CD4-positive, alpha-beta T cell treated with Interleukin-6 at 100 ng/mL for 8 hours (primary cell): ENCODE measurements around the gene PNMA6A.
"Not testable (repeated sequence)": the region's sequence is repeated elsewhere in the genome, so short reads cannot be mapped to it uniquely, and the experiment has no call there.

Experiments used
- DNase-seq: peaks from one replicate; pipeline ENCODE4 v3.0.0-alpha.2; 2020; ENCODE audit warnings: mixed read lengths, low spot score

PNMA6A gene

DNA sequence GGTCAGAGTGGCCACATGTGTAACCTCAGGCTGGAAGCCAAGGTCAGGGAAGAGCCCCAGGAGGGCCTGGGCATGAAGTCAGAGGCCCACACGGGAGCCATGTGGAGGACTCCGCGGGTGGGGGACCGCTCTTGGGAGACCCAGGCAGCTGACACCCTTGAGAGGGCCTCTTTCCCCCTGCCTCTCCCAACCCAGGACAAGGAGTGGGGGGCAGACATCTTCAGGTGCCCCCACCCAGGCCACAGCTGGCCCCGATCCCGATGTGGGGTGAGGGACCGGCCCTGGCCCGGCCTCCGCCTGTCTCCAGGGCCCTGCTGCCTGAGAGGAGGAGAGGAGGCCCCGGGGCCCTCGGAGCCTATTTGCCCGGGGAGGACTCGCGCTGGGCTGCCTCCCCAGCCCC, 3.1 kb downstream of the PNMA6A start:
- DNase-seq = no peak

- not testable (repeated sequence) for DNase-seq
Measured at GRCh38 chrX:153077437-153078135, 5.3 kb downstream of the PNMA6A start.

- DNase-seq = not testable (repeated sequence)
Measured at GRCh38 chrX:153083238-153083923, 11.1 kb downstream of the PNMA6A start.

GRCh38 chrX:153102418-153102817, 30.2 kb downstream of the PNMA6A start:
- DNase-seq = no peak

GRCh38 chrX:153104959-153105358, 32.7 kb downstream of the PNMA6A start:
- DNase-seq = not testable (repeated sequence)

DNA sequence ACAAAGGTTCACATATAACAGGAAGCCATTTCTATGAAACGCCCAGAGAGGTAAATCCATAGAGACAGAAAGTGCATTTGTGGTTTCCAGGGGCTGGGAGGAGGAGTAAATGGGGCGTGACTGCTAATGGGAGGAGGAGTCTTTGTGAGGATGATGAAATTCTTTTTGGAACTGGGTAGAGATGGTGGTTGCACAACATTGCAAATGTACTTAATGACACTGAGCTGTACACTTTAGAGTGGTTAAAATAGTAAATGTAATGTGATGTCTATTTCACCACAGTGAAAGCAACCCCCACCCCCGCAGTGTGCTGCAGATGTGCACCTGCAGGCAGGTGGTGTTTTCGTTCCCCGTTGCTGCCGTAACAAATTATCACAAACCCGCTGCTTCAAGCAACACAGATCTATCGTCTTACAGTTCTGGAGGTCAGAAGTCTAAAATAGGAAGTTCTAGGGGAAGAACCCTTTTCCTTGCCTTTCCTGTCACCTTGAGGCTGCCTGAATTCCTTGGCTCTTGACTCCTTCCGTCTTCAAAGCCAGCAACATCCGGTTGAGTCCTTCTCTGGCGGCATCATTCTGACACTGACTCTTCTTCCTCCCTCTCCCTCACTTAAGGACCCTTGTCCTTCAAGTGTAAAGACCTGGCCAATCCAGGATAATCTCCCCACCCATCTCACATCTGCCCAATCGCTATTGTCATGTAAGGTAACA, 34.0 kb downstream of the PNMA6A start:
- not testable (repeated sequence) for DNase-seq

DNA sequence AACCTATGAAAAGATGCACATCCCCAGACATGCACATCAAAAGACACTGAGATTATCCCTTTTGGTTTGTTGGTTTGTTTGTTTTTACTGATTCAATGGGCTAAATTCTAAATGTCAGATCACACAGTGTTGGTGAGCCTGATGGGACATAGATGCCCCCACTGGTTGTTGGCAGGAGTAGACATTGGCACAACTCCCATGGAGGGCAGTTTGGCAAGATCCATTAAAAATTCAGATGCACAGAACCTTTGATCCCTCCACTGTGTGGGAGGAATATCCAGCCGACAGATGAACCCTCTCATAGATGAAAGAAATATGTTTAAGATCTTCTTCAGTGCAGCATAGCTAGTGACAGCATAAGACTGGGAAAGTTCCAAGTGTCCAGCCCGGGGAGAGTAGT, 38.5 kb downstream of the PNMA6A start:
- not testable (repeated sequence) for DNase-seq

- not testable (repeated sequence) for DNase-seq
Measured at GRCh38 chrX:153113851-153114250, 41.6 kb downstream of the PNMA6A start.

GRCh38 chrX:153117754-153118153, 45.5 kb downstream of the PNMA6A start:
- DNase-seq = not testable (repeated sequence)

DNA sequence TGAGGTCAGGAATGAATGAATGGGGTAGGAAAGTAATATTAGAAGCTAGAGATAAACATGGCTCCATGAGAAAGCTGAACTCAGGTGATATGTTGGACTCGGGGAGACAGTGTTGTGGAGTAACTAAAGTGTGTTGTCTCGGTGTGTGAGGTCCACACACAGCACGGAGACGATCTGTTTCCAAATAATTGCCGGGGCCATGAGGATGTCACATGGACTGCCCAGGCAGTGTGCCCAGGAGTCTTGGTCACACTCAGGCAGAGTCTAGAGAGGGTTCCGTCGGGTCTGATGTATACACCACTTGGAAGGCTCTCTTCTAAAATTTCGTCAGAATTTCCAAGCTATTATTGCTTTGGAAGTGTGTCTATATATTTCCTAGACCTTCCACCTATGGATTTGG, 48.0 kb downstream of the PNMA6A start:
- not testable (repeated sequence) for DNase-seq

DNA sequence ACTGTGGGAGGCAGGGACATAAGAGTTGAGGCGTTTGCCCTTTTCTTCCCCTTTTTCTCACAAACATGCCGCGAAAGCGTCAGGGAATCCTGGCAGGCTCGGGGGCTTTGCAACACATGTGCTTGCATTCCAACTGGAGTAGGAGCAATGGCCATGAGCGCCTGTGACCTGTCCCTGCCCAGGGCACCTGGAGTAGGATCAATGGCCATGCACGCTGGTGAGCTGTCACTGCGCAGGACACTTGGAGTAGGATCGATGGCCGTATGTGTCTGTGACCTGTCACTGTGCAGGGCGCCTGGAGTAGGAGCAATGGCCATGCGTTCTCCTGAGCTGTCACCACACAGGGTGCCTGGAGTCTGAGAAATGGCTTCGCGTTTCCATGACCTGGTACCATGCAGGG, 51.2 kb downstream of the PNMA6A start:
- not testable (repeated sequence) for DNase-seq
